ENCODE data around the gene PPP2R5C. TPM values are rescaled to one million over a fixed set of nuclear protein-coding genes. Genes with fewer than 3 reads are reported as not detected.

The PPP2R5C gene
- total RNA-seq, 1 donor from 2014 or later = 198 TPM

GRCh38 chr14:101887219-101887618 lies 125.7 kb downstream of the PPP2R5C start:
- H3K27me3 ChIP-seq (ENCODE audit: low read depth) = no peaks in the 10 kb centered on the region
- peaks cover 80% of the 10 kb centered on the region for H3K36me3 ChIP-seq
- H3K9me3 ChIP-seq (replicated peaks) = peaks cover 10% of the 10 kb centered on the region
- H3K27ac ChIP-seq (replicated peaks) = no peak overlapping the region
- no peak overlapping the region for H3K4me3 ChIP-seq
- DNase-seq = no peak
- no peaks in the 10 kb centered on the region for H3K4me1 ChIP-seq
- TF ChIP-seq CTCF (IDR thresholded peaks at IDR 0.05; ENCODE audit: borderline replicate concordance) = no peak
- intact Hi-C loops (cut with micrococcal nuclease) = no loop called here

GRCh38 chr14:101888182-101888581 lies 126.7 kb downstream of the PPP2R5C start:
- Histone ChIP-seq H3K27me3 (ENCODE audit: low read depth) (no peaks in the 10 kb centered on the region), H3K36me3 (peaks cover 80% of the 10 kb centered on the region), H3K4me1 (no peaks in the 10 kb centered on the region), H3K27ac (replicated peaks) (no peak overlapping the region), H3K9me3 (replicated peaks) (peaks cover 10% of the 10 kb centered on the region), H3K4me3 (no peak overlapping the region)
- no peak for DNase-seq
- TF ChIP-seq CTCF (IDR thresholded peaks at IDR 0.05; ENCODE audit: borderline replicate concordance) = no peak
- intact Hi-C loops (cut with micrococcal nuclease) = no loop called here

- no peak overlapping the region for H3K27ac ChIP-seq (replicated peaks)
- intact Hi-C loops (cut with micrococcal nuclease) = no loop called here
- TF ChIP-seq CTCF (IDR thresholded peaks at IDR 0.05; ENCODE audit: borderline replicate concordance) = no peak
- peaks cover 10% of the 10 kb centered on the region for H3K9me3 ChIP-seq (replicated peaks)
- peaks cover 80% of the 10 kb centered on the region for H3K36me3 ChIP-seq
- H3K27me3 ChIP-seq (ENCODE audit: low read depth) = no peaks in the 10 kb centered on the region
- DNase-seq = no peak
- no peaks in the 10 kb centered on the region for H3K4me1 ChIP-seq
- H3K4me3 ChIP-seq = no peak overlapping the region
Observed at GRCh38 chr14:101889366-101889765, 127.9 kb downstream of the PPP2R5C start.

GRCh38 chr14:101889898-101890297 lies 128.4 kb downstream of the PPP2R5C start:
- peaks cover 80% of the 10 kb centered on the region for H3K36me3 ChIP-seq
- H3K4me3 ChIP-seq = no peak overlapping the region
- no peaks in the 10 kb centered on the region for H3K4me1 ChIP-seq
- DNase-seq = no peak
- no peaks in the 10 kb centered on the region for H3K27me3 ChIP-seq (ENCODE audit: low read depth)
- peaks cover 10% of the 10 kb centered on the region for H3K9me3 ChIP-seq (replicated peaks)
- intact Hi-C loops (cut with micrococcal nuclease) = no loop called here
- H3K27ac ChIP-seq (replicated peaks) = no peak overlapping the region
- no peak for TF ChIP-seq CTCF (IDR thresholded peaks at IDR 0.05; ENCODE audit: borderline replicate concordance)

GRCh38 chr14:101891471-101891870 lies 130.0 kb downstream of the PPP2R5C start:
- TF ChIP-seq CTCF (IDR thresholded peaks at IDR 0.05; ENCODE audit: borderline replicate concordance) = no peak
- H3K36me3 ChIP-seq = peaks cover 80% of the 10 kb centered on the region

GRCh38 chr14:101893759-101894158 lies 132.2 kb downstream of the PPP2R5C start:
- intact Hi-C loops (cut with micrococcal nuclease) = no loop called here
- no peaks in the 10 kb centered on the region for H3K27me3 ChIP-seq (ENCODE audit: low read depth)
- H3K27ac ChIP-seq (replicated peaks) = no peak overlapping the region
- no peak overlapping the region for H3K4me3 ChIP-seq
- no peaks in the 10 kb centered on the region for H3K4me1 ChIP-seq
- H3K9me3 ChIP-seq (replicated peaks) = no peaks in the 10 kb centered on the region
- DNase-seq = no peak
- H3K36me3 ChIP-seq = peaks cover 80% of the 10 kb centered on the region
- no peak for TF ChIP-seq CTCF (IDR thresholded peaks at IDR 0.05; ENCODE audit: borderline replicate concordance)

More at GRCh38 chr14:101891471-101891870, 130.0 kb downstream of the PPP2R5C start:
- H3K4me1 ChIP-seq = no peaks in the 10 kb centered on the region
- DNase-seq = no peak
- no peak overlapping the region for H3K4me3 ChIP-seq
- intact Hi-C loops (cut with micrococcal nuclease) = no loop called here
- no peak overlapping the region for H3K27ac ChIP-seq (replicated peaks)
- peaks cover 3% of the 10 kb centered on the region for H3K9me3 ChIP-seq (replicated peaks)
- H3K27me3 ChIP-seq (ENCODE audit: low read depth) = no peaks in the 10 kb centered on the region

All from left ventricle myocardium inferior (tissue), 1 donor.